Measurements from ENCODE around the gene DDX11.
"Not testable (repeated sequence)": the region's sequence is repeated elsewhere in the genome, so short reads cannot be mapped to it uniquely, and the experiment has no call there.

- not testable (repeated sequence) for TF ChIP-seq CTCF (IDR thresholded peaks at IDR 0.05; ENCODE audit: low read length); EZH2 (optimal IDR thresholded peaks at IDR 0.05; ENCODE audit: low read depth, low read length); EZH2phosphoT487 (IDR thresholded peaks at IDR 0.05; ENCODE audit: low read length)
These were observed 73.8 kb downstream of the DDX11 start for GRCh38 chr12:31147415-31147814.

Data from MM.1S (cell line).